C4-2B (cell line): ENCODE data around the gene STH.

ENCODE experiments used
- H3K27ac ChIP-seq: fragments of 450-650 bp; 2 replicates; pipeline ENCODE4 v1.5.1; 2017
- CTCF ChIP-seq: fragments of 450-650 bp; conservative IDR thresholded peaks from 2 replicates; pipeline ENCODE4 v1.5.1; 2017; ENCODE audit warnings: mild to moderate bottlenecking
- ZFX ChIP-seq: fragments of 450-650 bp; IDR thresholded peaks from 2 replicates; pipeline ENCODE4 v1.6.1; 2017

STH gene

GRCh38 chr17:45994987-45995386 is 4.1 kb upstream of the STH start:
- TF ChIP-seq CTCF (no peak), ZFX (no peak)
- H3K27ac ChIP-seq, result no peak overlapping the region

GRCh38 chr17:45995627-45996270 is 3.3 kb upstream of the STH start:
- TF ChIP-seq CTCF, result no peak
- TF ChIP-seq ZFX, result no peak
- no peak overlapping the region for H3K27ac ChIP-seq

GRCh38 chr17:45996282-45996937 is 2.6 kb upstream of the STH start:
- TF ChIP-seq ZFX, result no peak
- no peak overlapping the region for H3K27ac ChIP-seq

- H3K27ac ChIP-seq, result no peak overlapping the region
- TF ChIP-seq ZFX (no peak), CTCF (no peak)
These were observed 1.9 kb upstream of the STH start for GRCh38 chr17:45997166-45997565.

- TF ChIP-seq ZFX (no peak), CTCF (no peak)
- no peak overlapping the region for H3K27ac ChIP-seq
These were observed 1.4 kb upstream of the STH start for GRCh38 chr17:45997624-45998023.

GRCh38 chr17:45999900-46000290 is 845 bp downstream of the STH start:
- TF ChIP-seq CTCF, result no peak
- TF ChIP-seq ZFX, result no peak
- no peak overlapping the region for H3K27ac ChIP-seq

GRCh38 chr17:46000292-46000691 is 1.2 kb downstream of the STH start:
- TF ChIP-seq CTCF, result no peak
- no peak overlapping the region for H3K27ac ChIP-seq

GRCh38 chr17:46000757-46001156 is 1.7 kb downstream of the STH start:
- TF ChIP-seq ZFX (no peak), CTCF (no peak)
- no peak overlapping the region for H3K27ac ChIP-seq
